ENCODE results near the gene DNASE1L2. TPM values are rescaled to one million over a fixed set of nuclear protein-coding genes. Genes with fewer than 3 reads are reported as not detected.

DNASE1L2 gene
- total RNA-seq, 1 donor from 2014 or later = 0.52 TPM

DNA sequence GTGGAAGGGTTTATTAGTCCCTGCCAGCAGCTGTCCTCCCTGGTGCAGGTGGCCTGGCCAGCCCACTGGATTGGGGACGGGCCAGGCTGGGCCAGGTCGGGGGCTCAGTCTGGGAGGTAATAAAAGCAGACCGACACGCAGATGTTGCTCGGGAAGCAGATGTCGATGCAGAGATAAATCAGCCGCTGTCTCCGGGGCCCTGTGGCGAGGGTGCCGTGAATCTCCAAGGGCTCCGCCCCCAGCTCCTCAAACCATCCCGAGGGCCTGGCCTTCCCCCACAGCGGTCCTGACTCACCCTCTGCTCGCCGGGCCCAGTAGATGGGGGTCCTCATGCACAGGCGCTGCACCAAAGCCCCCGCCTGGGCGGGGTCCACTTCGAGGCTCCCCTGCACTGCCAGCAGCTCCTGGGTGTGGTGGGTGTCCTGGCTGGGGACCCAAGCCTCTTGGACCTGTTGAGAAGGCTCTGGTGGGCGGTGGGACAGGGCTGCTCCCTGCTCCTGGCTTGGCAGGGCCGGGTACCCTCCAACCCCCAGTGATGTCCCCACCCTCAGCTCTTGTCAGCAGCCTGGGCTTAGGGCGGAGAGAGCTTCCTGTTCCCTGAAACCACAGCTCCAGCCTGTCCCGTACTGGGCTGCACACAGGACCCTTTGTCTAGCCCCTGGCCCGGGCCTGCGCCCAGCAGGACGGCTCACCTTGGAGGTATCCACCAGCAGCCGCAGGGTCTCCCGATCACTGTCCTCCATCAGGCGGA lies 26.8 kb upstream of the DNASE1L2 start:
- Histone ChIP-seq H3K27ac (ENCODE audit: low read depth, low read length) (no peak overlapping the region), H3K4me1 (ENCODE audit: control insufficient read depth in 3 of 3, insufficient read depth in 3 of 3, low read length in 3 of 3) (peaks cover 63 to 80% (median 69%) of the 10 kb centered on the region in 3 donors), H3K9me3 (ENCODE audit: control insufficient read depth in 3 of 3, low read length in 3 of 3) (no peaks in the 10 kb centered on the region), H3K27me3 (ENCODE audit: control insufficient read depth in 3 of 3, insufficient read depth in 3 of 3, low read length in 3 of 3) (no peaks in the 10 kb centered on the region), H3K36me3 (ENCODE audit: control insufficient read depth in 3 of 3, insufficient read depth in 3 of 3, low read length in 3 of 3) (peaks cover 27 to 35% (median 28%) of the 10 kb centered on the region in 3 donors), H3K9ac (ENCODE audit: low read depth in 1 of 3, low read length in 3 of 3) (peak overlapping the region in 1 of 3 donors; percentile 98), H3K4me3 (ENCODE audit: low read length in 3 of 3) (no peak overlapping the region)

DNA sequence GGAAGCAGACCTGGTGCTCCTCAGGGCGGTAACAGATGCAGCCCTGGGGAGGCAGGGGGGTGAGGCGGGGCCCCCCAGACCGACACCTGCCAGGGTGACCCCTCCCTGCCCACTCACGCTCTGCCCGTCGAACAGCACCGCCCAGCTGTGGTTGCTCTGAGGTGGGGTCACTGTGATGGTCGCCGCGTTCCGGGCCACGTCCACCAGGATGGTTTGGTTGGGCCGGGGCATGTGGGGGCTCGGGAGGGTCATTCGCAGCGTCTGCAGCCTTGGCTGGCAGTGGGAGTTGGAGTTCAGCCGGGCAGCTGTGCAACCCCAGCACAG lies 26.3 kb upstream of the DNASE1L2 start:
- Histone ChIP-seq H3K4me1 (ENCODE audit: control insufficient read depth in 3 of 3, insufficient read depth in 3 of 3, low read length in 3 of 3) (peaks cover 58 to 75% (median 64%) of the 10 kb centered on the region in 3 donors), H3K27ac (ENCODE audit: low read depth, low read length) (no peak overlapping the region), H3K27me3 (ENCODE audit: control insufficient read depth in 3 of 3, insufficient read depth in 3 of 3, low read length in 3 of 3) (no peaks in the 10 kb centered on the region)

DNA sequence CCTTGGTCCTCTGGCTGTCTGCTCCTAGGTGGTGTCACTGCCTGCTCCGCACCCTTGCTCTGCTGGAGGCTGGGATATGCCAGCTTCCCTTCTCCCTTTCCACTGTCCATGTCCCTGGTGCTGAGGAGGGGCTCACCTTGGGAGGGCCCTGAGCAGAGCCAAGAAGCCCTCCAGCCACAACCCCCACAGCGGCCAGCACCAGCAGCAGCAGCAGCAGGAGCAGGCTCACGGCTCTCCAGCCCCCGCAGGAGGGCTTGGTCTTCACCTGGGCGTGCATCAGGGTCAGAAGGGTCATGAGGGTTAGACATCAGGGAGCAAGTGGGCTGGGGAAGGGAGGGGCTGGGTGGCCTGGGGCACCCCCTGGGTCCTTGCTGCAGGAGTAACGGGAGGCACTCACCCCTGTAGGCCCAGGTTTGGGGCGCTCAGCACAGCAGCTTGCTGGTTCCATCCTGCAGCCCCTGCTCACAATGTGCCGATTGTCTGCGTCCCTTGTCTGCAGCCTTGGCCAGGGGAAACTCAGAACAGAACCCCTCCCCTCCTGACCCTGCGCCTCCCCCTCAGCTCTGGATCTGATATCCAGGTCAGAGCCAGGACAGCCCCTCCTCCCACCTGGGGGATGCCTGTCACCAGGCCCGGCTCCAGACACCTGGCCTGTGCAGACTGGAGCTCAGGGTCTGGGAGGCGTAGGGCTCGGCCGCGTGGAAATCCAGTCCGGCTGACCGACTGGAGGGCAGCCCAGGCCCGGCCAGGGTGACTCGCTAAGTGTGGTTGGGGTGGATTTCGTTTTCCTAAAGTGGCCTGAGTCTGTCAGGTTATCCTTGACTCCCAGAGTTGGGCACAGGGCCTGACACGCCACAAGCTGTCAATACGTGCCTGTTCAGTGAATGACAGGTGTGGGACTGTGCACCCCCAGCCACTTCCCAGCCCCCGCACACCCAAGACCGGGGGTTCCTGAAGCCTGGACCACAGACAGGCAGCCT lies 25.6 kb upstream of the DNASE1L2 start, which contains the start of gene BRICD5:
TSS of gene BRICD5 (minus strand) at position 478 of the 980 bp plus-strand sequence. CDS start at position 448, 30 bp downstream.
- Histone ChIP-seq H3K9ac (ENCODE audit: low read depth in 1 of 3, low read length in 3 of 3) (peak within 1 kb of the TSS; percentile 23 to 98 (median 82)), H3K4me1 (ENCODE audit: control insufficient read depth in 3 of 3, insufficient read depth in 3 of 3, low read length in 3 of 3) (peaks cover 58 to 74% (median 63%) of the 10 kb centered on the region in 3 donors), H3K27me3 (ENCODE audit: control insufficient read depth in 3 of 3, insufficient read depth in 3 of 3, low read length in 3 of 3) (no peaks in the 10 kb centered on the region), H3K27ac (ENCODE audit: low read depth, low read length) (peak within 1 kb of the TSS; percentile 75), H3K9me3 (ENCODE audit: control insufficient read depth in 3 of 3, low read length in 3 of 3) (no peaks in the 10 kb centered on the region), H3K4me3 (ENCODE audit: low read length in 3 of 3) (peak within 1 kb of the TSS in 2 of 3 donors; percentile 45 to 48), H3K36me3 (ENCODE audit: control insufficient read depth in 3 of 3, insufficient read depth in 3 of 3, low read length in 3 of 3) (peaks cover 27 to 35% (median 28%) of the 10 kb centered on the region in 3 donors)

More for the DNA sequence above, 26.3 kb upstream of the DNASE1L2 start:
- Histone ChIP-seq H3K9ac (ENCODE audit: low read depth in 1 of 3, low read length in 3 of 3) (peak overlapping the region in 1 of 3 donors; percentile 98), H3K9me3 (ENCODE audit: control insufficient read depth in 3 of 3, low read length in 3 of 3) (no peaks in the 10 kb centered on the region), H3K36me3 (ENCODE audit: control insufficient read depth in 3 of 3, insufficient read depth in 3 of 3, low read length in 3 of 3) (peaks cover 27 to 35% (median 28%) of the 10 kb centered on the region in 3 donors), H3K4me3 (ENCODE audit: low read length in 3 of 3) (no peak overlapping the region)

DNA sequence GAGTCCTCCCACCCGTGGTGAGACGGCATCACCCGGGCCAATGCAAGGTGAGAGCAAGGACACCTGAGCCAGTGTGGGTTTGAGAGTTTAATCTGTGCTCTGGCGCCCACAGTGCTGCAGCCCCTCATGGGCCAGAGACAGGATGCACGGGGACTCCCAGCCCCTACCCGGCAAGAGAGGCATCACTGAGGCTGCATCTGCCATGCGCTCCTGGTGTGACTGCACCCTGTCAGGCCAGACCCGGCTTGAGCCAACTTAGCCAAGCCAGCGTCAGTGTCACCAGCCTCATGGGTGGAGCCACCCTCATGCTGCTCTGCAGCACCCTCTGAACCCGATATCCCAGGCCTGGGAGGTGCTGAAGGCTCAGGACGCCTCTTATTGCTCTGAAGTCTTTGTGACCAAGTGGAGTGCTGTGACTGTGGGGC lies 24.3 kb upstream of the DNASE1L2 start:
- H3K27me3 ChIP-seq (ENCODE audit: control insufficient read depth in 3 of 3, insufficient read depth in 3 of 3, low read length in 3 of 3) = no peaks in the 10 kb centered on the region
- peaks cover 47 to 64% (median 51%) of the 10 kb centered on the region in 3 donors for H3K4me1 ChIP-seq (ENCODE audit: control insufficient read depth in 3 of 3, insufficient read depth in 3 of 3, low read length in 3 of 3)
- no peaks in the 10 kb centered on the region for H3K9me3 ChIP-seq (ENCODE audit: control insufficient read depth in 3 of 3, low read length in 3 of 3)
- H3K9ac ChIP-seq (ENCODE audit: low read depth in 1 of 3, low read length in 3 of 3) = peak overlapping the region; percentile 38 to 98 (median 82)
- peaks cover 25 to 31% (median 26%) of the 10 kb centered on the region in 3 donors for H3K36me3 ChIP-seq (ENCODE audit: control insufficient read depth in 3 of 3, insufficient read depth in 3 of 3, low read length in 3 of 3)
- peak overlapping the region; percentile 45 to 54 (median 48) for H3K4me3 ChIP-seq (ENCODE audit: low read length in 3 of 3)
- H3K27ac ChIP-seq (ENCODE audit: low read depth, low read length) = peak overlapping the region; percentile 75

DNA sequence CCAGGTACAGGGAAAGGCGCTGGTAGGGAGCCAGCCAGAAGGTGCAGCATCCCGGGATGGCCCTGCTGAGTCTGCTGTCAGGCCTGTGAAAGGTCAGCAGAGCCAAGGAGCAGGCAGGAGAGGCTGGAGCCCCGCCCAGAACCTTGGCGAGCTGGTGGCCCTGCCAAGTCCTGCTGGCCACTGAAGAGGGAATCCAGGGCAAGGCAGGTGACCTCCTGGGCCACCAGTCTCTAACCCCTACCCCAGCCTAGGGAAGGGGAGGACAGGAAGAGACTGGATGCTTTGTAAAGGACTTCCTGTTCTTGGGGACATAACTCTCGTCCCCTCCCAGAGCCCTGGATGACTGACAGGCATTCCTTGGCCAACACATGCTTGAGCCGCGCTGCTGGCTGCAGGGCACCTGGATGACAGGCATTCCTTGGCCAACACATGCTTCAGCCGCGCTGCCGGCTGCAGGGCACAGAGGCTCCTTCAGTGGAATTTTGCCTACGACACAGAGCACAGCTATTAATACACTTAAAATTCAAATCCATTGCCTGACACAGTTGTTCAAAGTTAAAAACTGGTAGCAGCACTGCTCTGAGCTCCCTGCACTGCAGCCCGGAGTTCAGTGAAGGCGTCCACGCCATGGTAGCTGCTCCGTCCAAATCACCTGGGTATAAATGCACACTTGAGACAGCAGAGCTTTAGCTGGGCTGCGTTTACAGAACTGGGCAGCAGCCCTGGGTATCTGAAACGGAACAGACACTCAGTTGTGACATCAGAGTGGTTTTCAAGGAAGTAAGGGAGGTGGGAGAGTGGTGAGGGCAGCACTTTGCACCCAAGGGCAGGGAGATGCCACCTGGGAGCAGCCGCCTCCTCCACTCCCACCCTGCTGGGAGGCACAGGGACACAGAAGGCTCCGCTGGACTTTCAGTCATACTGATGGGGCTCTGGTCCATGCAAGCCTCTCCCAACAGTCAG lies 23.6 kb upstream of the DNASE1L2 start:
- Histone ChIP-seq H3K4me3 (ENCODE audit: low read length in 3 of 3) (peak overlapping the region; percentile 86 to 91 (median 87)), H3K27ac (ENCODE audit: low read depth, low read length) (peak overlapping the region; percentile 77), H3K4me1 (ENCODE audit: control insufficient read depth in 3 of 3, insufficient read depth in 3 of 3, low read length in 3 of 3) (peaks cover 40 to 57% (median 50%) of the 10 kb centered on the region in 3 donors), H3K9me3 (ENCODE audit: control insufficient read depth in 3 of 3, low read length in 3 of 3) (no peaks in the 10 kb centered on the region), H3K9ac (ENCODE audit: low read depth in 1 of 3, low read length in 3 of 3) (peak overlapping the region; percentile 73 to 98 (median 92)), H3K36me3 (ENCODE audit: control insufficient read depth in 3 of 3, insufficient read depth in 3 of 3, low read length in 3 of 3) (peaks cover 19 to 24% (median 19%) of the 10 kb centered on the region in 3 donors), H3K27me3 (ENCODE audit: control insufficient read depth in 3 of 3, insufficient read depth in 3 of 3, low read length in 3 of 3) (no peaks in the 10 kb centered on the region)

DNA sequence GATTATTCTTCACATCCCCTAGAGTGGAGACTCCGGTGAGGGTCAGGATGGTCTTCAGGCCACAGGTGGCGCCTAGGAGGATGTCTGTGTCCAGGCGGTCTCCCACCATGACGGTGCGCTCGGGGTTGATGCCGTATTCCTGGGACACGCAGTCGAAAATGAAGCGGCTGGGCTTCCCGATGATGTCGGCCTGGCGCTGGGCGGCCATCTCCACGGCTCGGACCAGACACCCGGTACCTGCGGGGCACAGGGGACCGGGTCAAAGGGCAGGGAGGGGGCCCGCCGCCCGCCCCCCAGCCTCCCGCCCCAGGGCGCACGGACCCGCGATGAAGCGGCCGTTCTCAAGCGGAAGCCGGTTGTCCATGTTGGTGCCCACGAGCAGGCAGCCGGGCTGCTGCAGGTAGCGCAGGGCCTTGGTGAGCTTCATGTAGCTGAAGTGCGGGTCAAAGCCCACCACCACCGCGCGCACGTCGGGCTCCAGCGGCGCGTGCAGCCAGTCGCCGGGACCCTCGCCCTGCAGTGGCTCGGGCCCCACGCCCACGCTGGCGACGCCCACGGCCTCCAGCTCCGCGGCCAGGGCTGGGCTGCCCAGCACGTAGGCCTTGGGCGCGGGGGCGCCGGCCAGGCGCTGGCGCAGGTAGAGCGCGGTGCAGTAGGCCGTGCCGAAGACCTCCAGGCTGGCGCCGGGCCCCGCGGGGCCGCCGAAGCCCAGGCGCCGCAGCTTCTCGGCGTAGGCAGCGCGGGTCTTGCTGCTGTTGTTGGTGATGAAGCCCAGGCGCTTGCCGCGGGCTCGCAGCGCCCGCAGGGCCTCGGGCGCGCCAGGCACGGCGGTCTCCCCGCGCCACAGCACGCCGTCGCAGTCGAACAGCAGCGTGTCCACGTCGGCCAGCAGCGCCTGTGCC lies 22.2 kb upstream of the DNASE1L2 start:
- peak overlapping the region; percentile 77 for H3K27ac ChIP-seq (ENCODE audit: low read depth, low read length)
- H3K4me1 ChIP-seq (ENCODE audit: control insufficient read depth in 3 of 3, insufficient read depth in 3 of 3, low read length in 3 of 3) = peaks cover 39 to 50% (median 45%) of the 10 kb centered on the region in 3 donors
- no peaks in the 10 kb centered on the region for H3K27me3 ChIP-seq (ENCODE audit: control insufficient read depth in 3 of 3, insufficient read depth in 3 of 3, low read length in 3 of 3)
- H3K9ac ChIP-seq (ENCODE audit: low read depth in 1 of 3, low read length in 3 of 3) = peak overlapping the region; percentile 73 to 98 (median 92)
- peak overlapping the region; percentile 86 to 91 (median 87) for H3K4me3 ChIP-seq (ENCODE audit: low read length in 3 of 3)
- H3K36me3 ChIP-seq (ENCODE audit: control insufficient read depth in 3 of 3, insufficient read depth in 3 of 3, low read length in 3 of 3) = peaks cover 5 to 11% (median 7%) of the 10 kb centered on the region in 3 donors
- no peaks in the 10 kb centered on the region for H3K9me3 ChIP-seq (ENCODE audit: control insufficient read depth in 3 of 3, low read length in 3 of 3)

DNA sequence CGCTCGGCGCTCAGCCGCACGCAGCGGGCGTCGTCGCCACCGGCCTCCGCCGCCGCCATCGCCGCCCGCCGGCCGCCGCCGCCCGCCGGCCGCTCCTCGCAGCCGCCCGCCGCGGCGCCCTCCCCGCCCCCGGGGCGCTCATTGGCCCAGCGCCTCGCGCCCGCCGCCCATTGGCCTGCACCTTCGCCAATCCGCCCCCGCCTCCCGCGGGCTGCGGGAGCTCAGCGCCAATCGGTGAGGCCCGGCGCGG lies 21.6 kb upstream of the DNASE1L2 start, which contains the start of gene PGP:
TSS of gene PGP (minus strand) at position 122 of the 250 bp plus-strand sequence. CDS start at position 59, 63 bp downstream.
- peaks cover 0 to 5% (median 3%) of the 10 kb centered on the region in 3 donors for H3K36me3 ChIP-seq (ENCODE audit: control insufficient read depth in 3 of 3, insufficient read depth in 3 of 3, low read length in 3 of 3)
- H3K4me1 ChIP-seq (ENCODE audit: control insufficient read depth in 3 of 3, insufficient read depth in 3 of 3, low read length in 3 of 3) = peaks cover 39 to 46% (median 42%) of the 10 kb centered on the region in 3 donors
- peak within 1 kb of the TSS; percentile 89 for H3K27ac ChIP-seq (ENCODE audit: low read depth, low read length)
- H3K9ac ChIP-seq (ENCODE audit: low read depth in 1 of 3, low read length in 3 of 3) = peak within 1 kb of the TSS; percentile 81 to 98 (median 94)
- no peaks in the 10 kb centered on the region for H3K27me3 ChIP-seq (ENCODE audit: control insufficient read depth in 3 of 3, insufficient read depth in 3 of 3, low read length in 3 of 3)
- peak within 1 kb of the TSS; percentile 88 to 91 (median 89) for H3K4me3 ChIP-seq (ENCODE audit: low read length in 3 of 3)
- H3K9me3 ChIP-seq (ENCODE audit: control insufficient read depth in 3 of 3, low read length in 3 of 3) = no peaks in the 10 kb centered on the region

DNA sequence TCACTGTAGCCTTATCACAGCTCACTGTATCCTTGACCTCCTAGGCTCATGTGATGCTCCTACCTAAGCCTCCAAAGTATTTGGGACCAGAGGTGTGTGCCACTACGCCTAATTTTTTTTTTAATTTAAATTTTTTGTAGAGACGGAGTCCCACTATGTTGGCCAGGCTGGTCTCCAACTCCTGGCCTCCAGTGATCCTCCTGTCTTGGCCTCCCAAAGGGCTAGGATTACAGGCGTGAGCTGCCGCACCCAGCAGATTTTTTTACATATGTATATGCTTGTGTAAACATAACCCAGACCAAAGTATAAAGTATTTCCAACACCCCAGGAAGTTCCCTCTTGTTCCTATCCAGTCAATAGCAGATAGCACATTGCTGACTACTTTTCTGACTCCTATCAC lies 19.9 kb upstream of the DNASE1L2 start:
- Histone ChIP-seq H3K4me1 (ENCODE audit: control insufficient read depth in 3 of 3, insufficient read depth in 3 of 3, low read length in 3 of 3) (peaks cover 25 to 30% (median 25%) of the 10 kb centered on the region in 3 donors), H3K4me3 (ENCODE audit: low read length in 3 of 3) (no peak overlapping the region), H3K36me3 (ENCODE audit: control insufficient read depth in 3 of 3, insufficient read depth in 3 of 3, low read length in 3 of 3) (no peaks in the 10 kb centered on the region), H3K9ac (ENCODE audit: low read depth in 1 of 3, low read length in 3 of 3) (no peak overlapping the region), H3K27ac (ENCODE audit: low read depth, low read length) (no peak overlapping the region), H3K27me3 (ENCODE audit: control insufficient read depth in 3 of 3, insufficient read depth in 3 of 3, low read length in 3 of 3) (no peaks in the 10 kb centered on the region), H3K9me3 (ENCODE audit: control insufficient read depth in 3 of 3, low read length in 3 of 3) (no peaks in the 10 kb centered on the region)

Measured in skeletal muscle tissue (tissue), 4 donors.